GM21717 (cell line): ENCODE data around the gene ZIC5.

Source experiments
- ATAC-seq: cut with Tn5 transposase; IDR thresholded peaks from one replicate; pipeline ENCODE4 v1.9.1; 2021; ENCODE audit warnings: mild to moderate bottlenecking, moderate library complexity; ENCODE audit not compliant: unreplicated experiment

The ZIC5 gene

DNA sequence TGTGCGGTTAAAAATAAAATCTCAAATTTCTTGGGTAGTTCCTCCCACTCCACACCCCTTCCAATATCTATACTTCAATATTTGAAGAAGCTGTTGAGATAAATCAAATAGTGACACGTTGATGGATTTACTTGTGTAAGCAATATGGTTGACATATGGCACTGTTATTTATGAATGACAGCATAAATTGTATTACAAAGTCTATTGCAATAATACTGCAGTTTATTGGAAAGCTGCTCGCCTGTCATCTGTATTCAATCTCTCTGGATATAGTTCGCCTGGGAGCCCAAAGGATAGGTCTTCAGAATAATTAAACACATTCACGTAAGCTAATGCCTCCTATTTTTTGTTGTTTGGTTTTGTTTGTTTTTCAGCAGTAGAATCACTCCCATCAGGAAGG is 5.0 kb upstream of the ZIC5 start:
- no peak for ATAC-seq

DNA sequence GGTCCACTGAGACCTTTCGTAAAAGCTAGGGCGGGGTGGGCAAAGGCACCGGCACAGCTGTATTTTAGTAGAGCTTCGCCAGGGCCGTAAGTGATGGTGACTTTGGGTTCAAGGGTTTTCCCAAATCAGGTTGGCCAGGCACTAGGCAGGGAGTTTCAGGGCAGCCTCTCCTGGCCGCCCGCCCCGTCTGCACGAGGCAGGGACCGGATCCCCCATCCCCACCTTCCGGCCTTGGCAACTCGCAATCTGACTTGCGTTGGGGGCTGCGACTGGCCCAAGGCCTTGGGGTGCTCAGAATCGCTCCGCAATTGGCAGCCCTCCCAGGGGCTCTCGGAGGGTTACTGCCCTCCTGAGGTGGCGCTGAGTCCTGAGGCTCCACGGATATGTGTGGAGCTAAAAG is 4.1 kb upstream of the ZIC5 start:
- ATAC-seq: no peak

DNA sequence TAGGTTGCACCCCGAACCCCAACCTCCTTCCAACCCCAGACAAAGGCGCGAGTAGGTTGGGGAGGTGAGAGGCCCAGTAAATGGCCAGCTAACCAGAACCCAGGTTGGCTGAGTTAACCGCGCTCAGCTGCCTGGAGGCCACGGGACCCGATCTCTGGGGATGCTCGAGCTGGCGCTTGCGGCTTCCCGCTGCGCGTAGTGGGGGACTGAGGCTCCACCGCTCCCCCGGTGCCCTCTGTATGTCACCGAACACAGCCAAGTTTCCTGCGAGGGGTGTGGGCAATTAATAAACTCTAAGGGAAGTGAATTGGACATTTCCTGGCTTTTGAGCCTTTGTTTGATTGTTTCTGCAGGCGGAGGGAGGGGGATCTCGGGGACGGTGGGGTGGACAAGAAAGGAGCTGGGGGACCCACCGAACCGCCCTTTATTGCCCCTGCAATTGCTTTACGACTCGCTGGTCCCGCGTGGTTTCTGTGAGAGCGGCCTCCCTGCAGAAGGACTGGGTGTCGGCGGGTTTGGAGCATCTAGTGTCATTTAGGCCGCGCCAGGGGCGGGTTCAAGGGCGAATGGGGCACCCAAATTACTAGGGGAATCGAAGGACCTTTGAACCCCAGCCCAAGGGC is 3.5 kb upstream of the ZIC5 start:
- no peak for ATAC-seq

DNA sequence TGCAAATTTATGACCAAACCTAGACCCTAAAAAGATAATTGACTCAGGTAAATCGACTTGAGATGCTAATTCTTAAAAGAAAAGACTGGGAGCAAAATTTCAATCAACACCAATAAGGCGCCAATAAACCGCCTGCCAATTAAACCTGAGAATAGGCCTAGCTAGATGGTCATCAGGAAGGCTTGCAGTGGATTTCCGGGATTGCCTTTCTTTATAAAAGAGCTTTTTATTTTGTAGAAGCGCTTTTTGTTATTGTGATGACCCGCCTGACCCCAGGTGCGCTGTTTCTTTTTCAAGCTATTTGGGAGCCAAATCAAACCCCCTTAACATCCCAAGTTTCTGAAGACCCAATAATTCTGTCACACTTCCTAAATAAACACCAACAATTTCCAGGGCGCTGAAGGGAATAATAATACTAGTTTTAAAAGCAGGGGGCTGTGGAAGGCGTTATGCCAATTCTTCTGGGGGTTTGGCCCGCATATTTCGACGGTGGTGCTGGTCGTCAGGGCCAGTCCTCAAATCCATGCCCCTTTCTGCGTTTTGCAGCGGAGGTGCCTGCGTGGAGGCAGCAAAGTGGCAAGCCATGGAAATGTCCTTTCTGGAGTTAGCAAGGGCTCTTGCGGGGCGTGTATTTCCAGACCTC is 2.9 kb upstream of the ZIC5 start:
- ATAC-seq: no peak

DNA sequence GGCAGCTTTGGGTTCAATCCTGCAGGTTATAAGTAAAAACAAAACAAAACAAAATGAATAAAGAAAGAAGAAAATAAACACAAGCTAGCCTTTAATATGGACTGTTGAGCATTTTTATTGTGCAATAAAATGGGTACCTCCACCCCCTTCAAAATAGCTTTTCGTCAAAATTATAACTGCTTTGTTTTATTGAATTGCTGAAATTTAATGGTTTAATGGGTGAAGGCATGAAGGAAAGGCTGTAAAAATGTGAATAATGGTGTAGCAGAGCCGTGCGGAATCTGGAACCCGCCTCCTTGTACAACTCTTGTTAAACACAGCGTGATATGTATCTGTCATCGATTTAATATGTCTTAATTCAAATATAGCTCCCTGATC is 2.2 kb upstream of the ZIC5 start:
- no peak for ATAC-seq

DNA sequence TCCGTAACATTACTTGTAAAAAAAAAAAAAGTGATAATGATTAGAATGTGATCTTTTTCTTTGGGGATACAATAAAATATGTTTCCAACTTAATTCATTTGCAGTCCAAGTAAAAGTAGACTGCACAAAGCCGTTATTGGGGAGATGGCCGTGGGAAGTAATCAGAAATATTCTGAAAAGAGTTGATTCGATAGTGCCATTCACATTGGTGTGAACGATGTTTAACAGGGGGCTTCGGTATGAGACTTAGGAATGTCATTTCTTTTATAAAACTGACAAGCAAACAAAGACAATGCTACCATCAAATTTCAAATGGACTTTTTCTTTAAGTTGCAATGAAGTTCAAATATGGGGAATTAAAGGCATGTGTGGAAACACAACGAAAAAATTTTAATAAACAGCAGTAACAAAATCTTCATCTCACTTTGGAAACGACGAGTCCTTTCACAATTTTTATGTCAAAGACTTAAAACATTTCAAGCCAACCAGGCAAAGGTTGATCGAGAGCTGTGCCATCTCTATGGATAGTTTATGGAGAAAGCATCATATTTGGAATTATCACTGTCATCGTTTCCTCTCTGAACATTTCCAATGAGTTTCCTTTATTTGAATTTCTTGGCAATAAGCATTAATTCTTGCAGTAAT is 1.7 kb upstream of the ZIC5 start:
- no peak for ATAC-seq

DNA sequence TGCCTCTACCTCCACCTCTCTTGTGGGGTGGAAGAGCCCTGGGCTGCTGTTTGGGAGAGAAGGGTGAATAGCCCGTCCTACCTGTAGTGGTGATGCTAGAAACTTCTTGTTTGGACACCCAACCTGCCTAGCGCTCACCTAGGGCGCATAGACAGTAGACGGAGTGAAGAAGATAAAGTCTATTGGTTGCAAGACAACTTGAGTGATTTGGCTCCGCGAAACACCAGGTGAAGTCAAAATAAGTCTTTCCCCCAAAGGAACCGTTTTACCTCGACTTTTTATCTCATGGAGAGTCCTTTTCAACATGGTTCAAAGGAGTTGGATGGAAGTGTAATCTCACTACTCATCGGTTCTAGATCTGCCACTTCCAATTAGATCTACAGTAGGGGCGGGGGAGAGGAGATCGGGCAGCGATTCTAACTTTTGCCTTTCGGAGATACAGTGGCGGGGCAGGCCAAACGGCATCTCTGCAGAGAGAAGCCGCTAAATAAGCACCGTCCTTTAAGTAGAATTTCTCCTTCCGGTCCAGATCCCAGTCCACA is 694 bp upstream of the ZIC5 start:
- no peak for ATAC-seq

DNA sequence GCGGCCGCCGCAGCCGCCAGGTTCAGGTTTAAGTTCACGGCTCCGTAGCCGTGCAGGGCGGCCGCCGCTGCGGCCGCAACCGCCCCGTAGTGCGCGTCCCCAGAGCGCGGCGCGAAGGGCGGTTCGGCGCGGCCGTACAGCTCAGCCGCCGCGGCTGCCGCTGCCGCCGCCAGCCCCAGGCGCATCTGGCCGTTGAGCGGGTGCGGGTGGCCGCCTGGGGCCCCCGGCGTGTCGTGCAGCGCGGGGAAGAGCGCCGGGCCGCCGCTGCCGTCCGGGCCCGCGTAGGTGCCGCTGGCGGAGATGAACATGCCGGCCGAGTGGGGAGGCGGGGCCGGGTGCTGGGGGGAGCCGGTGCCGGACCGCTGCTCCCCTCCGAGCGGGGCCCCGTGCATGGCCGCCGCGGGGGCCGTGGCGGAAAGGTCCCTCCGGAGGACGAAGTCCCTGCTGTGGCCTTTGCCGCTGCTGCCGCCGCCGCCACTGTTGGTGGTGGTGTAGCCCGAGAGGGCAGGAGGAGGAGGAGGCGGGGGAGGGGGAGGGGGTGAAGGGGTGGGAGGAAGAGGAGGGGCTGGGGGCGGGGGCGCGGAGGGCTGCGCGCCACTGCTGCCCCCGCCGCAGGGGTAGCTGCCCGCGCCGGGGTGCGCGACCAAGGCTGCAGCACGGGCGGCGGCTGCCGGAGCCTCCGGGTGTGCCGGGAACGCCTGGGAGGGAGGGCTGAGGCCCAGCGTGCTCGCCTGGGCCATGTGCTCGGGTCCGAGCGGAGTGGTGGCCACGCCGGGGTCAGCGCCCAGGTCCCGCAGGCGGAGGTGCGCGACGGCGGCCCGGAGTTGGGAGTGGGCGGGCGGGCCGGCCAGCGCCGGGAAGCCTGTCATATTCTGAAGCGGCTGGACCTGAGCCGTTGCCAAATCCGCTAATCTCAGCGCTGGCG is 654 bp downstream of the ZIC5 start:
- ATAC-seq: no peak

DNA sequence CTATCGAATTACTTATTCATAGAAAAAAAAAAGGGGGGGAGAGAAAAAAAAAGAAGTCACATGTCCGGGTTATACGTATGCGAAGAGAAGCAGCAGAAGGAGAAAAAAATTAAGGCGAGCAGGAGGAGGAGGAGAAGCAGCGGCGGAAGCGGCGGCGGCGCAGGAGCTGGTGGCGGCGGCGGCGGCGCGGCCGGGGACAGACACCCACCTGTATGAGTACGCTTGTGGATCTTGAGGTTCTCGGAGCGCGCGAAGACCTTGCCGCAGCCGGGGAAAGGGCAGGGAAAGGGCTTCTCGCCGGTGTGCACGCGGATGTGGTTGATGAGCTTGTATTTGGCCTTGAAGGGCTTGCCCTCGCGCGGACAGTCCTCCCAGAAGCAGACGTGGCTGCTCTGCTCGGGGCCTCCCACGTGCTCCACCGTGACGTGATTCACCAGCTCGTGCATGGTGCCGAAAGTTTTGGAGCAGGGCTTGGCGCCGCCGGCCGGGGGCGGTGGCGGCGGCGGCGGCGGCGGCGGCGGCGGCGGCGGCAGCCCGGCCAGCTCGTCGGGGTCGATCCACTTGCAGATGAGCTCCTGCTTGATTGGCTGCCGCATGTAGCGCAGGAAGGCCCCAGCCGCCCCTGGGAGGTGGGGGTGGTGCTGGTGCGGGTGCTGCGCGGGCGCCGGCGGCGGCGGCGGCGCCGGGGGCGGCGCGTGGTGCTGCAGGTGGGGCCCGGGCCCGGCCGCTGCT is 1.5 kb downstream of the ZIC5 start:
- no peak for ATAC-seq

DNA sequence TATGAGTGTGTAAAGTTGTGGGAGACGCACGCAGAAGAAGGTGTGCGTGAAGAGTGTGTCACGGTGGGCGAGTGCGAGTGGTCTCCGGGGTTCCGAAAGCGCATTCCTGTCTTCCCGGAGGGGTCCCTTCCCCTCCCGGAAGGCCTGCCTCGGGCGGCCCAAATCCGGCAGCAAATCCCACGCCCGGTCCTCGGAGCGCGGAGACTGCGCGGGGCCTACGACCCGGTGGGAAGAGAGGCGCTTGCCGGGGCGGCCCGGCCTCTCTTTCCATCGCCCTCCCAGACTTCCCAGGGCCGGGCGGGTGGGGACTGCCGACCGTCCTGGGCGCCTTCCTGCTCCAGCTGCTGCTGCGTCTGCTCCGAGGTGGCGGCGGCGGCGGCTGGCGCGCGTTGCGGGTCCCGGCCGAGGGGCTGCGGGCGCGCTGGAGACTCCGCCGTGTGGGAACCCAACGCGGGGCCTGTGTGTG is 2.1 kb downstream of the ZIC5 start:
- ATAC-seq: no peak

DNA sequence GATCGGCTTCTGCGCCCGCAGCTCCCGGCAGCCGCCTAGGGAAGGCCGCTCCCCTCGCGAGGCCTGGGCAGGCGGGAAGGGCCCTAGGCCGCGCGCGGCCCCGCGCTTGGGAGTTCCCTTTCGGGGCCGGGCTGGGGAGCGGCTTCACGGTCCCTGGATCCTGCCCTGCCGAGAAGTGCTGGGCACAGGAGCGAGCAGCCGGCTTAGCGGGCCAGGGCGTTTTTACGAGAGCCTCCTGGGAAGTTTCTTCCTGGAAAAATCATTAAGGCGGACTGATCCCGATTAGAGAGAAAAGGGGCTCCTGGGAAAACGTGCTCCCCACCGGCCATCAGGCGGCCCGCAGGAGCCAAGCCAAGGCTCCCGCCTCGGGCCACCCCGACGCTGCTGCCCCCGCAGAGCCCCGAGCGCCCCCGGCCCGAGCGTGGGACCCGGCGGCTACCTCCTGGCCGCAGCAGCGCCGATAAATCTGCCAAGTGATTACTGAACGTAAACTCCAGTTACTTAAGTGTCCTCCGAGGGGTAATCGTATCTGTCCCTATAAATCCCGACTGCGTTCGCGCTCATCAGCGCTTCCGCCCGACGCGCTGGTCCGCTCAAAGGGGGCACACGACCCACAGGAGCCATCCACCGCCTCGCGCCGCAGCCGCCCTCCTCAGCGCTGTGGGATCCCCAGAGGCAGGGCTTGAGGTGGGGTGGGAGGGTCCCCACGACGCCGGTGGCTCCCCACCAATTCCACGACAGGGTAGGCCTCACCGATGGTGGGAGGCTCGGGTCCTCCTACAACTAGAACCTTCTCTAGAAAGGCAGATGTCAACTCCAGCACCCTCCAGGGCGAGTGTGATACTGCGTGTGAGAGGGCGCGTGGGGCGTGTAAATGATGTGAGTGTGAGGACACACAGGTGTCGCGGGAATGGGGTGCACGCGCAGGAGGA is 2.8 kb downstream of the ZIC5 start:
- no peak for ATAC-seq

DNA sequence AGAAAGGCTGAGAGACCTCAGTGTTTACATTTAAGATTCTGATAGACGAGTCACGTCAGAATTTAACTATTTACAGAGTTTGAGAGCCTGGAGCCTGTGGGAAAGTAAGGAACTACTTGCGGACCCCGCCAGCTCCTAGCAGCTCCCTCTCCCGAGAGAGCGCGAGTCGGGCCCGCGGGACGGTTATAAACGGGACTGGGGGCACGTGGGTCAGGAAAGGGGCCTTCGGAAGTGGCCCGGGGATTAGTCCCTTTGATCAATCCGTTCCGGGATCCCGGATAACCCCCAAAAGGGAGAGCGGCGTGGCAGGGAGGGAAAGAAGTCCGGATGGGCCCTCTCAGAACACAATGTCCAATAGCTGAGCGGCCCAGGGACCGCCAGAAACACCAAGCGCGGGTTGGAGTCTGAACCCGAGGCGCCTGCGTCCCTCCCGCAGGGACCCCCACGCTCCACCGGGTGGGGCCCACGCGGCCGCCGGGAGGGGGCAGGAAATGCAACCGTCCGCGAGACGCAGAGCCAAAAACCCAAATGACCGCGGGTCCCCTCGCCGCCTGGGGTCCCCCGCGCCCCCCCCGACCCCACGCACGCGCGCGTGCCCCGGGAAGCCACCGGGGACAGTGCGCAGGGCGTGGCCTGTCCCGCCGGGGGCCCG is 3.6 kb downstream of the ZIC5 start:
- no peak for ATAC-seq

DNA sequence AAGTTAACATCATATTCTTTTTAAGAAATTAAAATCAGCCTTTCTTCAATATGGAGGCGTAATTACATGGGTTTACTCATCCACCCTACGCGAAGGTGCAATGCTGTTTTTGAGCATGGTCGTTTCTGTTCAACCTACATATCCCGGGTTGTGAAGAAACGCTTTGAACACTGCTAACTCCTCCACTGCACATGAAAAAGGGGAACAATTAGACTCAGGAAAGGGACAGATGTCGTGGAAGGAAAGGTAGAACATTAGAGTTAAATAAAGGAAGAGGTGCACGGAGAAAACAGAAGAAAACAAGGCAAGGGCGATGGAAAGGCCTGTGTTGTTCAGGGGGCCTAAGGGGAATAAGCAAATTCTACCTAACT is 4.1 kb downstream of the ZIC5 start:
- ATAC-seq: no peak

DNA sequence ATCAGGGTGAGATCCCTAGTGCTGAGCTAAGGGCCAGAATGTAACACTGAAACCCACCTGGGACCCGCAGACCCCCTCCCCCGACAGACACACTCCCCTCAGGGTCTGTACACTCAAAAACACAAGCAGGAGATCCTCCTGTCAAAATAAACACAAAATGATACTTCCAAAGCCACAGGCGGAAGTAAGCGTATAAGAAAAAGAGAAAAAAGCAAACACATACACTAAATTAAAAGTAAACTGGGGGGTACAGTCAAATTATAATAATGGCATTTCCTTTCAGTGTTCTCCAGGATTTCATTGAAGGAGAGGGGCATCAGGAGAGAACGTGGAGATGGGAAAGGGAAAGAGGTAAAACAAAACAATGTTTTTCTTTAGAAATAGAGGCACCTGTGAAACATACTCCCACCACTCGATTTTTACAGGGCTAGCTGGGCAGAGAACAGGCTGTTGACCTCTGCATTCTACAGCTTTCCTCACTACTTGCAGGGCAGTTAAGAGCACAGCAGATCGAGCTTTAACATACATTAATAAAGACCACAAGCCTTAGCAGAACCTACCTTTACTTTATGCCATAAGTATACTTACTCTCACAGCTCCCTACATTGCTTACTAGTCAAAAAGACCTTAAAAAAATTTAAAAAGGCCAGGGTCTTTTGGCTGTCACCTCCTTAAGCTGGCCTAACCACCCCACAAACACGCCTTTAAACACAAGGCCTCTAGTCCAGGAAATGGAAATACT is 5.3 kb downstream of the ZIC5 start:
- ATAC-seq: no peak

DNA sequence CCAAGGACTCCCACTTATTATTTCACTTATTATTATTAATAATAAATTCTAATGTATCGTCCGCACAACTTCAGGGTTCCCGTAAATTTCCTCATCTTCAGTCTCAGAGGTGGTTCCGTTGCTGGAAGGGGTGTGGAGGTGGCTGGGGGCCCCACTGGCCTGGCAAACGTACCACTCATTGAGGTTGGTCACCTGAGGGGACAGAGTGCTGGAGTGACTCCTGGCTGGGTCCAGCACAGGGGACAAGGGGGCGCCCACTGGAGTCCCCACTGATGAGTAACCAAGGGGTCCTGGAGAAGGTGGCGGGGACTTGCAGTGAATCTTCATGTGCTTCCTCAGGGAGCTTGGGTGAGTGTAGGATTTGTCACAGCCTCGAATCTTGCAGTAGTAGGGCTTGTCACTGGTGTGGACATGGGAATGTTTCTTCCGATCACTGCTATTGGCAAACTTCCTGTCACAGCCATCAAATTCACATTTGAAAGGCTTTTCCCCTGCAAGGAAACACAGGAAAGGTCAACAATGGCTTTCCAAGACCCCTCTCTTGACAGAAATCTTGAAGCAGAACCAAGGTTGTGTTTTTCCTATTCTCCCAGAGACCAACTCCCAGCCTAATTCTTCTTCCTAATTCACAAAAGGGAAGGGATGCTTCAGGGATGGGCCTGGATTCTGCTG is 6.1 kb downstream of the ZIC5 start:
- ATAC-seq: no peak

DNA sequence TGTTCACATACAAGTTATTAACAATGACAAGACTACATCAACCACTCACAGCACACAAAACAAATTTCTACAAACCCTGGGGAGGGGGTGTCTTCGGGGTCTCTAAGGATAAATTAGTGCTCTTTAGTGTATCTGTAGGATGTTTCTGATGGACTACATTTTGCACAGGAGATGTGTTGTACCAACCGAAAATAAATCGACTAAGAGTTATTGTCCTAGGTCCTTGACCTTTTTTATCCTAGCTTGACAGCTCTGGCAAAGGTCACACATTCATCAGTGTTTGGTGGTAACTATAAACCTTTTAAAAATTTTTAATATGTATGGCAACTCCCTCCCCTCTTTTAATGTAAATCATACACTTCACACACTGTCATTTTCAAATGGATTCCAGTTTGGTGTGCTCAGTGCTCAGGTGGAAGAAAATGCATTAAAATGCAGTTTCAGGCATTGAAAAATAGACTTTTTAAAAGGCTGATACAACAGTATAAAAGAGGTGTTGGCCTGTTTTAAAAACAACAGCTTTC is 7.7 kb downstream of the ZIC5 start:
- ATAC-seq: no peak

DNA sequence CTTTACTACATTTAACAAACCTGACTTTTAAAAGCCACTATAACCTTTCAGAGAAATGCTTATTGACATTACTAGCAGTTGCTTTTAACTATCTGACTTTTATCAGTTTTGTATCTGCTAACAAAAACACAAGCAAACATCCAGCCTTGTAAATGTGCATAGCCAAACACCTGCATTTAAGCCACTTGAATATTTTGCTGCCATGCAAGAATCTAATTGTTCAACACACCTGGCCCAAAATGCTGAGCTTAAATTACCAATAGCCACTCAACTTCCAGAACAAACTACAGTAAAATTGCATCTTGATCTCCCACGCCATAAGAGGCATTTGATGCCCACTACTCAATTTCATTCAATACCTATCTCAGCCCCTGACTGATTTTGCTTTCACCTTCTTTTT is 9.3 kb downstream of the ZIC5 start:
- no peak for ATAC-seq

DNA sequence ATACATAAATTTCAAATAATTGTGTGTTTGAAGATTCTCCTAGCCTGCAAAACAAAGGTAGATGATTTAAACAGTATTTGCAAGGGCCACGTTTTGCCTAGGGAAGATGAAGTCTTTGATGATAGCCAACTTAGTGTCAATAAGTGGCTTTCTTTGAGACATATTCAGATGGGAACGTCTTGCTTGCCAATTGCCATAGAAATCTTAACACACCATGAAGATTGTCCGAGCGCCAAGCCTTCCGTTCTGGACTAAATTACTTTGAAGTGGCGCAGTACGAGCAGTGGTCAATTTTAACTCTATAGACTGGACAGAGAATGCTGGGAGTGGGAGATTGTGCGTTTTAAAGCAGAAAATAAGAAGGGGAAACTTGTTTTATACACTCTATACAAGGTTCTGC is 9.9 kb downstream of the ZIC5 start:
- no peak for ATAC-seq
